Lung (tissue), 12 donors: ENCODE results near the gene DLGAP4. TPM values are rescaled to one million over a fixed set of nuclear protein-coding genes. Genes with fewer than 3 reads are reported as not detected.

ENCODE experiments used
- ATAC-seq: fragments of 200-7000 bp; cut with Tn5 transposase; one replicate; pipeline ENCODE4 v1.9.1; 2020; ENCODE audit warnings: moderate number of reproducible peaks; ENCODE audit not compliant: insufficient read depth, low FRiP score
- DNase-seq, 3 donors: peaks; one replicate each; pipeline ENCODE4 v3.0.0-alpha.2; 2013 to 2017
- H3K27ac ChIP-seq, 2 donors: one replicate each; pipeline ENCODE4 v1.5.1; 2013; ENCODE audit warnings: mild to moderate bottlenecking in 2 of 2, moderate library complexity in 2 of 2, control low read depth in 1 of 2, inconsistent platforms in 1 of 2, low read depth in 1 of 2, low read length in 1 of 2
- H3K27me3 ChIP-seq, 3 donors: one replicate each; pipeline ENCODE4 v1.5.1; 2013; ENCODE audit warnings: low read length in 2 of 3; ENCODE audit not compliant: control insufficient read depth in 3 of 3, insufficient read depth in 3 of 3
- H3K36me3 ChIP-seq, 4 donors: one replicate each; pipeline ENCODE4 v1.5.1; 2013; ENCODE audit warnings: low read length in 4 of 4, mild to moderate bottlenecking in 1 of 4, moderate library complexity in 1 of 4; ENCODE audit not compliant: control insufficient read depth in 4 of 4, insufficient read depth in 4 of 4
- H3K4me1 ChIP-seq, 5 donors: one replicate each; pipeline ENCODE4 v1.5.1; 2013; ENCODE audit warnings: low read length in 5 of 5, mild to moderate bottlenecking in 2 of 5, moderate library complexity in 1 of 5; ENCODE audit not compliant: control insufficient read depth in 5 of 5, insufficient read depth in 5 of 5
- H3K4me3 ChIP-seq: one replicate; pipeline ENCODE4 v1.5.1; 2013; ENCODE audit warnings: mild to moderate bottlenecking, control low read depth, moderate library complexity
- H3K9ac ChIP-seq, 2 donors: one replicate each; pipeline ENCODE4 v1.5.1; 2013; ENCODE audit warnings: low read length in 2 of 2, control low read depth in 1 of 2; ENCODE audit not compliant: insufficient read depth in 1 of 2
- H3K9me3 ChIP-seq, 4 donors: one replicate each; pipeline ENCODE4 v1.5.1; 2013; ENCODE audit warnings: low read length in 3 of 4, mild to moderate bottlenecking in 1 of 4, moderate library complexity in 1 of 4; ENCODE audit not compliant: control insufficient read depth in 4 of 4, insufficient read depth in 3 of 4
- WGBS, 2 donors: extraction: QIAGEN DNeasy Blood & Tissue Kit; methylation state at CpG; one replicate each; pipeline ENCODE4 v1.1.7; 2013; 5-methylcytosine and 5-hydroxymethylcytosine counted together
- polyA plus RNA-seq, 2 donors: library from polyadenylated mRNA; stranded (reverse); fragments of 200-250 nt; gene quantifications; one replicate each; pipeline ENCODE4 v1.2.1, GENCODE V29; 2013
- total RNA-seq, 2 donors: library from RNA; depleted of rRNA in 1 of 2; stranded (reverse); fragments of >200 nt in 1 of 2; gene quantifications; one replicate each; pipeline ENCODE4 v1.2.1, GENCODE V29; 2014 to 2021
- TF ChIP-seq, protein P1 (sequence below): IDR thresholded peaks from 2 replicates; pipeline ENCODE4 v1.5.1; 2012; ENCODE audit warnings: mild to moderate bottlenecking; ENCODE audit errors: control extremely low read depth, extremely low read depth
- donor health status: control.
- donor health status: control.
- donor health status: Bipolar disorder and iron deficiency.
- donor health status: healthy.
- donor health status: DM: yes; HTN: yes; CAD: no.

DLGAP4 gene
- total and polyA plus RNA-seq, 4 donors: 34.6 to 67.6 (median 35.8) TPM

DNA sequence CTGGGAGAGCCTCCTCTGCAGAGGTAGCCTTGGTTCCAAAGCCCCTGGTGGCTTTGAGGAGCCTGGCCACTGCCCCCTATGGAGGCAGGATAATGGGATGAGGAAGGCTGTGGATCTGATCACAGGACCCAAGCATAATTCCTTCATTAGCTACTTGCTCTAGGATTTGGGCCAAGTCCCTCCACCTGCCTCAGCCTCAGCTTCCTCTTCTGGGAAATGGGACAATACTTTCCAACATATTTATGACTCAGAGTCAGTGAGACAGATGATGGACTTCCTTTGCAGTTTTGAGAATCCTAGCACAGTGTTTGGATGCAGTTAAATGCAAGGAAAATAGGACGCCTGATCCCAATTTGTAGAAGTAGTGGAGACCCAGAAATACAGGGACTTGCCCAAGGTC, 171.3 kb downstream of the DLGAP4 start:
- no peak overlapping the region for H3K9ac ChIP-seq
- DNase-seq (no peak), ATAC-seq (no peak)
- no peak overlapping the region for H3K27ac ChIP-seq
- WGBS, 2 donors: 90 to 96% methylated on average over 1 of the region's 1 CpG
- H3K9me3 ChIP-seq: no peaks in the 10 kb centered on the region
- H3K36me3 ChIP-seq: peaks cover 0 to 9% (median 2%) of the 10 kb centered on the region in 4 donors
- H3K4me3 ChIP-seq: no peak overlapping the region
- peaks cover 15 to 47% (median 24%) of the 10 kb centered on the region in 5 donors for H3K4me1 ChIP-seq
- TF ChIP-seq, protein P1, sequence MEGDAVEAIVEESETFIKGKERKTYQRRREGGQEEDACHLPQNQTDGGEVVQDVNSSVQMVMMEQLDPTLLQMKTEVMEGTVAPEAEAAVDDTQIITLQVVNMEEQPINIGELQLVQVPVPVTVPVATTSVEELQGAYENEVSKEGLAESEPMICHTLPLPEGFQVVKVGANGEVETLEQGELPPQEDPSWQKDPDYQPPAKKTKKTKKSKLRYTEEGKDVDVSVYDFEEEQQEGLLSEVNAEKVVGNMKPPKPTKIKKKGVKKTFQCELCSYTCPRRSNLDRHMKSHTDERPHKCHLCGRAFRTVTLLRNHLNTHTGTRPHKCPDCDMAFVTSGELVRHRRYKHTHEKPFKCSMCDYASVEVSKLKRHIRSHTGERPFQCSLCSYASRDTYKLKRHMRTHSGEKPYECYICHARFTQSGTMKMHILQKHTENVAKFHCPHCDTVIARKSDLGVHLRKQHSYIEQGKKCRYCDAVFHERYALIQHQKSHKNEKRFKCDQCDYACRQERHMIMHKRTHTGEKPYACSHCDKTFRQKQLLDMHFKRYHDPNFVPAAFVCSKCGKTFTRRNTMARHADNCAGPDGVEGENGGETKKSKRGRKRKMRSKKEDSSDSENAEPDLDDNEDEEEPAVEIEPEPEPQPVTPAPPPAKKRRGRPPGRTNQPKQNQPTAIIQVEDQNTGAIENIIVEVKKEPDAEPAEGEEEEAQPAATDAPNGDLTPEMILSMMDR: no peak
- no peaks in the 10 kb centered on the region for H3K27me3 ChIP-seq

DNA sequence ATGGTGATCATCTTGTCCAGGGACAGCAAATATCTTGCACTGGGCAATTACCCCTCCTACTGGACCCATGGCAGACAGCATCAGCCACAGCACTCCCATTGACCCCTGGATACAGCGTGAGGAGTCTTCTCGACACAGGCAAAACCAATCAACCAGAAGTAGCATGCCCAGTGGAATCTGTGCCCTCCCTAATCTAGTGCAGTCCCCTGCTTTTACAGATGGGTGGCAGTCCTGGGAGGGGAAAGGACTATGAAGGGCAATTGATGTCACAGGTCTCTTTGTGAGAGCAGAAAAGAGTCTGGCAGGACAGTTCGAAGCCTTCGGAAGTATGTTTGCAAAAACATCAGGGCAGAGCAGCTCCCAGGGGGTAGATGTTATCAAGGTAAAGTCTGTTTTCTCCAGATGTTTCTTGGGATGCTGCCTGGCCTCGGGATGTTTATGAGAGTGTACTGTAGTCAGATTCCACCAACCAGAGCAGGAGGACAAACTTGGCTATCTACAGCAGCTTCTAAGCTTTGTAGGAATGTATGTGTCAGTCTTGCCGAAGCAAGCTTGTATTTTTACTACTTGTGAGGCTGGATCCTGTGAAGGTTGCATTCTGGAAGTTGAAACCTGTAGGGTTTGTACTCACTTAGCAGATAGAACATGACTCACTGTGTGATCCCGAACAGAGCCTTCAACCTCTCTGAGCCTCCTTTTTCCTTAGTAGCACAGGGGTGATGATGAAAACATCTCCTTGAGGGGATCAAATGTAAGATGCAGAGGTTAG, 172.2 kb downstream of the DLGAP4 start:
- DNase-seq (no peak), ATAC-seq (no peak)
- Histone ChIP-seq H3K36me3 (peaks cover 0 to 9% (median 2%) of the 10 kb centered on the region in 4 donors), H3K27me3 (no peaks in the 10 kb centered on the region), H3K9me3 (no peaks in the 10 kb centered on the region), H3K9ac (no peak overlapping the region), H3K27ac (peak overlapping the region in 1 of 2 donors; percentile 48), H3K4me1 (peaks cover 12 to 45% (median 17%) of the 10 kb centered on the region in 5 donors), H3K4me3 (no peak overlapping the region)
- 77 to 79% methylated on average over 7 of the region's 7 CpGs for WGBS, 2 donors
- TF ChIP-seq, protein P1: no peak

DNA sequence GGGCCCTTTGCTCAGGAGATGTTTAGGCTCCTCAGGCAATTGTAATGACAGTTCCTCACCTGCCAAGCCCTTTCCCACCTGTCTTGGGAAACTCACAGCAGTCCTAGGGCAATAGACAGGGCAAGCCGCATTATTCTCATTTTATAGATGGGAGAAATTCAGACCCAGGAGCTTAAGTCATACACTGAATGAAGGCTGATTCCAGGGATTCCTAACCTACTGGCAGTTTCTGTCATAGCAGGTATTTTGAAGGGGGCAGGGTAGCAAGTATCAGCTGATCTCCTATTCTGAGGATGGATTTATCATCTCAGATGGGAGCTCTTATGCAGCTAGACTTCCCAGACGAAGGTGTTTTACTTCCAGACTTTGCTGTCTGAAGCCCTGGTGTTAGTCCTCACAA, 173.8 kb downstream of the DLGAP4 start:
- peaks cover under 1 to 48% (median 12%) of the 10 kb centered on the region in 5 donors for H3K4me1 ChIP-seq
- peaks cover 0 to 12% (median 2%) of the 10 kb centered on the region in 4 donors for H3K36me3 ChIP-seq
- no peak overlapping the region for H3K27ac ChIP-seq
- TF ChIP-seq, protein P1: no peak
- WGBS, 2 donors: 88 to 91% methylated on average over 2 of the region's 2 CpGs
- no peak overlapping the region for H3K9ac ChIP-seq
- H3K9me3 ChIP-seq: no peaks in the 10 kb centered on the region
- ATAC-seq (no peak), DNase-seq (no peak)
- no peak overlapping the region for H3K4me3 ChIP-seq
- H3K27me3 ChIP-seq: no peaks in the 10 kb centered on the region
